H9 (cell line): ENCODE data around the gene ATRN. TPM values are rescaled to one million over a fixed set of nuclear protein-coding genes. Genes with fewer than 3 reads are reported as not detected.

Source experiments
- DNase-seq: peaks from one replicate; pipeline ENCODE4 v3.0.0-alpha.2; 2017
- H2AFZ ChIP-seq: one replicate; pipeline ENCODE4 v1.6.1; 2013; ENCODE audit warnings: mild to moderate bottlenecking, low read length, control low read depth, moderate library complexity
- H2AK5ac ChIP-seq: 2 replicates; pipeline ENCODE4 v1.6.1; 2013; ENCODE audit warnings: low read length, control low read depth, mixed read lengths; ENCODE audit not compliant: insufficient read length
- H2BK120ac ChIP-seq: one replicate; pipeline ENCODE4 v1.6.1; 2013; ENCODE audit warnings: low read depth, mild to moderate bottlenecking, low read length, control low read depth, inconsistent platforms; ENCODE audit not compliant: poor library complexity, severe bottlenecking
- H2BK12ac ChIP-seq: 2 replicates; pipeline ENCODE4 v1.6.1; 2013; ENCODE audit warnings: low read length, control low read depth, mixed read lengths, low read depth; ENCODE audit not compliant: insufficient read length
- H2BK15ac ChIP-seq: 2 replicates; pipeline ENCODE4 v1.6.1; 2013; ENCODE audit warnings: low read depth, low read length, control low read depth
- H2BK20ac ChIP-seq: one replicate; pipeline ENCODE4 v1.6.1; 2013; ENCODE audit warnings: low read depth, mild to moderate bottlenecking, low read length, control low read depth, inconsistent platforms; ENCODE audit not compliant: poor library complexity, severe bottlenecking
- H2BK5ac ChIP-seq: 2 replicates; pipeline ENCODE4 v1.6.1; 2013; ENCODE audit warnings: low read length, control low read depth, mixed read lengths; ENCODE audit not compliant: insufficient read length
- H3K14ac ChIP-seq: 2 replicates; pipeline ENCODE4 v1.6.1; 2013; ENCODE audit warnings: low read length, control low read depth; ENCODE audit not compliant: insufficient read depth
- H3K18ac ChIP-seq: 2 replicates; pipeline ENCODE4 v1.6.1; 2013; ENCODE audit warnings: low read depth, mild to moderate bottlenecking, mixed read lengths, low read length, control low read depth; ENCODE audit not compliant: insufficient read length
- H3K23ac ChIP-seq: 2 replicates; pipeline ENCODE4 v1.6.1; 2013; ENCODE audit warnings: low read length, control low read depth, mixed read lengths, low read depth; ENCODE audit not compliant: insufficient read length
- H3K23me2 ChIP-seq: 2 replicates; pipeline ENCODE4 v1.6.1; 2013; ENCODE audit warnings: low read depth, mild to moderate bottlenecking, mixed read lengths, low read length, control low read depth; ENCODE audit not compliant: insufficient read length, poor library complexity, severe bottlenecking
- H3K27ac ChIP-seq: 2 replicates; pipeline ENCODE4 v1.5.1; 2013; ENCODE audit warnings: low read length, control low read depth, mixed read lengths, low read depth; ENCODE audit not compliant: insufficient read length
- H3K27me3 ChIP-seq: 2 replicates; pipeline ENCODE4 v1.6.1; 2013; ENCODE audit warnings: low read length, control low read depth, inconsistent platforms; ENCODE audit not compliant: insufficient read depth
- H3K4ac ChIP-seq: 2 replicates; pipeline ENCODE4 v1.6.1; 2013; ENCODE audit warnings: low read depth, mild to moderate bottlenecking, control low read depth, inconsistent platforms, low read length, moderate library complexity
- H3K4me1 ChIP-seq: 2 replicates; pipeline ENCODE4 v1.6.1; 2013; ENCODE audit warnings: low read length, control low read depth, inconsistent platforms; ENCODE audit not compliant: insufficient read depth
- H3K4me2 ChIP-seq: 2 replicates; pipeline ENCODE4 v1.6.1; 2013; ENCODE audit warnings: low read length, control low read depth, mixed read lengths; ENCODE audit not compliant: insufficient read length, insufficient read depth
- H3K56ac ChIP-seq: 2 replicates; pipeline ENCODE4 v1.6.1; 2013; ENCODE audit warnings: low read depth, mild to moderate bottlenecking, mixed read lengths, low read length, control low read depth; ENCODE audit not compliant: insufficient read length
- H3K79me1 ChIP-seq: 2 replicates; pipeline ENCODE4 v1.6.1; 2013; ENCODE audit warnings: low read depth, mild to moderate bottlenecking, moderate library complexity, low read length, control low read depth, inconsistent platforms; ENCODE audit not compliant: insufficient read depth, poor library complexity, severe bottlenecking
- H3K79me2 ChIP-seq: 2 replicates; pipeline ENCODE4 v1.6.1; 2013; ENCODE audit warnings: low read length, control low read depth, inconsistent platforms; ENCODE audit not compliant: insufficient read depth
- H3K9ac ChIP-seq: 2 replicates; pipeline ENCODE4 v1.6.1; 2013; ENCODE audit warnings: low read length, control low read depth, mixed read lengths; ENCODE audit not compliant: insufficient read length; ENCODE audit errors: extremely low read depth
- H3K9me3 ChIP-seq: one replicate; pipeline ENCODE4 v1.6.1; 2013; ENCODE audit warnings: low read depth, low read length, inconsistent platforms; ENCODE audit not compliant: control insufficient read depth
- H3T11ph ChIP-seq: one replicate; pipeline ENCODE4 v1.6.1; 2013; ENCODE audit warnings: mild to moderate bottlenecking, low read length, control low read depth, inconsistent platforms
- H4K20me1 ChIP-seq: one replicate; pipeline ENCODE4 v1.6.1; 2013; ENCODE audit not compliant: control insufficient read depth, insufficient read length, insufficient read depth
- H4K5ac ChIP-seq: 2 replicates; pipeline ENCODE4 v1.6.1; 2013; ENCODE audit warnings: low read depth, mild to moderate bottlenecking, mixed read lengths, low read length, control low read depth; ENCODE audit not compliant: insufficient read length
- H4K8ac ChIP-seq: replicated peaks from 2 replicates; pipeline ENCODE4 v1.6.1; 2013; ENCODE audit warnings: low read length, control low read depth, mixed read lengths, low read depth; ENCODE audit not compliant: insufficient read length
- H4K91ac ChIP-seq: 2 replicates; pipeline ENCODE4 v1.6.1; 2013; ENCODE audit warnings: low read depth, mild to moderate bottlenecking, moderate library complexity, mixed read lengths, low read length, control low read depth; ENCODE audit not compliant: insufficient read length
- H3K27ac Mint-ChIP-seq, 3 experiments: 2 replicates in 2 of 3; 3 replicates in 1 of 3; pipeline ENCODE4 v1.8.0; 2020 to 2021; ENCODE audit warnings: mixed read lengths in 3 of 3, mild to moderate bottlenecking in 1 of 3, moderate library complexity in 1 of 3
- H3K27me3 Mint-ChIP-seq: 2 replicates; pipeline ENCODE4 v1.8.0; 2021; ENCODE audit warnings: low read depth, mild to moderate bottlenecking, moderate library complexity, mixed read lengths
- H3K36me3 Mint-ChIP-seq, 3 experiments: 2 replicates in 2 of 3; 3 replicates in 1 of 3; pipeline ENCODE4 v1.8.0; 2020 to 2021; ENCODE audit warnings: low read depth in 3 of 3, mixed read lengths in 3 of 3; ENCODE audit not compliant: insufficient read depth in 1 of 3
- H3K4me1 Mint-ChIP-seq, 2 experiments: 2 replicates each; pipeline ENCODE4 v1.8.0; 2020; ENCODE audit warnings: mixed read lengths in 2 of 2
- H3K4me3 Mint-ChIP-seq, 2 experiments: 2 replicates in 1 of 2; 3 replicates in 1 of 2; pipeline ENCODE4 v1.8.0; 2020 to 2021; ENCODE audit warnings: mild to moderate bottlenecking in 2 of 2, mixed read lengths in 2 of 2, moderate library complexity in 1 of 2
- H3K9me3 Mint-ChIP-seq, 2 experiments: 2 replicates in 1 of 2; 3 replicates in 1 of 2; pipeline ENCODE4 v1.8.0; 2020; ENCODE audit warnings: mild to moderate bottlenecking in 2 of 2, mixed read lengths in 2 of 2, moderate library complexity in 1 of 2
- CTCF ChIP-seq: fragments of 200-600 bp; sonication (generic); conservative IDR thresholded peaks from 3 replicates; pipeline ENCODE4 v1.8.0; 2021; ENCODE audit warnings: antibody characterized with exemption, mild to moderate bottlenecking
- WGBS: extraction: QIAGEN DNeasy Blood & Tissue Kit; methylation state at CpG from one replicate; pipeline ENCODE4 v1.1.7; 2013; ENCODE audit warnings: missing lambda C conversion rate, low lambda C conversion rate, mixed read lengths; ENCODE audit not compliant: insufficient read length; ENCODE audit errors: extremely low coverage; 5-methylcytosine and 5-hydroxymethylcytosine counted together
- total RNA-seq: library from RNA; stranded (reverse); gene quantifications from 2 replicates; pipeline ENCODE4 v1.2.1, GENCODE V29; 2021

ATRN gene
- total RNA-seq, 1 experiment from 2014 or later, result 23.1 TPM

GRCh38 chr20:3473324-3473723 is 2.5 kb downstream of the ATRN start:
- Histone ChIP-seq H3K27ac (no peak overlapping the region), H2BK120ac (no peak overlapping the region), H3K79me2 (peaks cover 4% of the 10 kb centered on the region; the same call in 1 of the 2 replicates), H3K9ac (no peak overlapping the region), H4K91ac (no peak overlapping the region), H4K20me1 (no peaks in the 10 kb centered on the region), H3K23me2 (peaks cover 11% of the 10 kb centered on the region), H2BK5ac (no peak overlapping the region), H4K8ac (no peak overlapping the region), H2BK20ac (no peak overlapping the region), H3K18ac (no peak overlapping the region), H2AK5ac (no peak overlapping the region), H3K79me1 (no peaks in the 10 kb centered on the region), H3K4ac (no peak overlapping the region), H3K14ac (no peak overlapping the region), H2BK12ac (no peak overlapping the region), H2AFZ (no peak overlapping the region), H3K9me3 (no peaks in the 10 kb centered on the region), H3K27me3 (peaks cover 2% of the 10 kb centered on the region; the same call in 1 of the 2 replicates), H3T11ph (no peak overlapping the region), H3K4me1 (no peaks in the 10 kb centered on the region), H3K4me2 (no peak overlapping the region), H3K23ac (no peak overlapping the region), H4K5ac (no peak overlapping the region), H3K56ac (no peak overlapping the region), H2BK15ac (no peak overlapping the region)
- Mint-ChIP-seq H3K4me1 (peaks cover 14% of the 10 kb centered on the region in 2 experiments), H3K36me3 (no peaks in the 10 kb centered on the region), H3K27me3 (peaks cover 44% of the 10 kb centered on the region), H3K4me3 (peak overlapping the region in 1 of 2 experiments; percentile 24; a peak in 1 of 5 replicates), H3K27ac (no peak overlapping the region), H3K9me3 (no peaks in the 10 kb centered on the region)
- WGBS, result no CpG with 5 or more reads among the region's 6 CpGs
- no peak for DNase-seq
- no peak for TF ChIP-seq CTCF
